Measurements from ENCODE around the gene DEPDC5.

DEPDC5 gene

DNA sequence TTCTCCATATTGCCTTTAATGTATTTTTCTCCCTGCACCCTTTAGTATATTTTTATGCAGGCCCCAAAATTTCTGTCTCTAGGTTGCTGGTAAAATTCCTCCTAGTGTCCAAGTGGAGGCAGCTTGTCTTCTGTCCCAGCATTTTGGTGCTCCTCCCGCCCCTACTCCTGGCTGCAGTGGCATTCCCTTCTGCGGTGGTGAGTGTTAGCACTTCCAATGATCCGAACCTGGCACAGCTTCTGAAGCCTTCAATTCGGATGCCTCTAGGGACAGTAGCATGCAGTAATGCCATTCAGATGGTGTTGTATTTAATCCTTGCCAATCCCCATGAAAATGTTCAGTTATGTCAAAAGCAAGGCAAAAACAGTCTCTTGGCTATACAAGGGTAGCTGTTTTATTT, 196.4 kb downstream of the DEPDC5 start:
- no peak for DNase-seq (ENCODE audit: low spot score)

- DNase-seq (ENCODE audit: low spot score), result no peak
Measured at GRCh38 chr22:31951194-31952093, 197.6 kb downstream of the DEPDC5 start.

GRCh38 chr22:31952094-31952401, 198.2 kb downstream of the DEPDC5 start:
- no peak for DNase-seq (ENCODE audit: low spot score)

- no peak for DNase-seq (ENCODE audit: low spot score)
Measured at GRCh38 chr22:31952472-31952871, 198.7 kb downstream of the DEPDC5 start.

GRCh38 chr22:31953261-31953660, 199.4 kb downstream of the DEPDC5 start:
- DNase-seq (ENCODE audit: low spot score), result no peak

- no peak for DNase-seq (ENCODE audit: low spot score)
Measured at GRCh38 chr22:31954535-31955523, 201.0 kb downstream of the DEPDC5 start.

DNA sequence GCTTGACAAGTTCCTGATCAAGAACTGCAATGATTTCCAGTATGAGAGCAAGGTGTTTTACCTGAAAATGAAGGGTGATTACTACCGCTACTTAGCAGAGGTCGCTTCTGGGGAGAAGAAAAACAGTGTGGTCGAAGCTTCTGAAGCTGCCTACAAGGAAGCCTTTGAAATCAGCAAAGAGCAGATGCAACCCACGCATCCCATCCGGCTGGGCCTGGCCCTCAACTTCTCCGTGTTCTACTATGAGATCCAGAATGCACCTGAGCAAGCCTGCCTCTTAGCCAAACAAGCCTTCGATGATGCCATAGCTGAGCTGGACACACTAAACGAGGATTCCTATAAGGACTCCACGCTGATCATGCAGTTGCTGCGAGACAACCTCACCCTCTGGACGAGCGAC, 202.5 kb downstream of the DEPDC5 start:
- DNase-seq (ENCODE audit: low spot score), result no peak
